Right lobe of liver (tissue), 6 donors: ENCODE measurements around the gene APOBEC2. TPM values are rescaled to one million over a fixed set of nuclear protein-coding genes. Genes with fewer than 3 reads are reported as not detected.

Experiments
- ATAC-seq, 4 donors: fragments of 200-7000 bp; cut with Tn5 transposase; one replicate each; pipeline ENCODE4 v1.9.1; 2020; ENCODE audit warnings: mild to moderate bottlenecking in 4 of 4, moderate library complexity in 4 of 4
- DNase-seq, 3 donors: peaks; one replicate each; pipeline ENCODE4 v3.0.0-alpha.2; 2020
- H3K27ac ChIP-seq, 3 donors: fragments of 200-600 bp; one replicate each; pipeline ENCODE4 v1.8.0; 2022
- H3K27me3 ChIP-seq, 2 donors: fragments of 200-600 bp; one replicate each; pipeline ENCODE4 v1.8.0; 2022
- H3K36me3 ChIP-seq, 4 donors: fragments of 200-600 bp; sonication (generic) in 1 of 4; one replicate each; pipeline versions ENCODE4 v1.5.1 to v1.8.0; 2017 to 2022; ENCODE audit warnings: control low read depth in 1 of 4
- H3K4me1 ChIP-seq, 4 donors: fragments of 200-600 bp; sonication (generic) in 1 of 4; one replicate each; pipeline versions ENCODE4 v1.5.1 to v1.8.0; 2017 to 2022; ENCODE audit warnings: control low read depth in 1 of 4
- H3K4me3 ChIP-seq, 3 donors: fragments of 200-600 bp; one replicate each; pipeline ENCODE4 v1.8.0; 2022
- H3K9me3 ChIP-seq, 4 donors: fragments of 200-600 bp; sonication (generic) in 1 of 4; one replicate each; pipeline versions ENCODE4 v1.5.1 to v1.8.0; 2017 to 2022; ENCODE audit warnings: control low read depth in 1 of 4
- POLR2A ChIP-seq: fragments of 450-650 bp; IDR thresholded peaks from one replicate; pipeline ENCODE4 v1.6.1; 2017; ENCODE audit warnings: antibody characterized with exemption, mild to moderate bottlenecking
- WGBS: methylation state at CpG from one replicate; pipeline ENCODE4 v1.1.6; 2018; ENCODE audit warnings: low coverage, low lambda C conversion rate; ENCODE audit not compliant: insufficient coverage; ENCODE audit errors: missing lambda C conversion rate; 5-methylcytosine and 5-hydroxymethylcytosine counted together
- intact Hi-C, 2 donors: fragments of 100-400 bp; cut with DNase I; formaldehyde crosslinking; loops; one replicate each; pipeline versions ENCODE4 v1.11.2 to v1.14.1; 2022
- total RNA-seq, 6 experiments: library from RNA; depleted of rRNA in 2 of 6; stranded (reverse); fragments of >200 nt in 2 of 6; fragmentation: NEBNext Ultra II Directional in 3 of 6; extraction: Animal tissue kit (Norgen Biotek cat#: 25700) in 3 of 6; gene quantifications; one replicate each; pipeline versions ENCODE4 v1.1.0 to v1.2.4, GENCODE V29; 2016 to 2023
- TF ChIP-seq, protein P1 (sequence below), 4 donors: fragments of 200-600 bp in 3 of 4; fragments of 450-650 bp in 1 of 4; IDR thresholded peaks; one replicate each; pipeline versions ENCODE4 v1.5.1 to v1.8.0; 2016 to 2022; ENCODE audit warnings: antibody characterized with exemption in 4 of 4, mild to moderate bottlenecking in 2 of 4
- donor health status: DM: no; HTN: yes; CAD: no.
- donor health status: DM: no; HTN: no; CAD: no.
- donor health status: DM: no; HTN: no; CAD: no.
- donor health status: DM: no; HTN: yes; CAD: no.
- donor health status: DM: no; HTN: yes; CAD: no.

Gene APOBEC2
- total RNA-seq, 6 experiments from 2014 or later, result not detected

DNA sequence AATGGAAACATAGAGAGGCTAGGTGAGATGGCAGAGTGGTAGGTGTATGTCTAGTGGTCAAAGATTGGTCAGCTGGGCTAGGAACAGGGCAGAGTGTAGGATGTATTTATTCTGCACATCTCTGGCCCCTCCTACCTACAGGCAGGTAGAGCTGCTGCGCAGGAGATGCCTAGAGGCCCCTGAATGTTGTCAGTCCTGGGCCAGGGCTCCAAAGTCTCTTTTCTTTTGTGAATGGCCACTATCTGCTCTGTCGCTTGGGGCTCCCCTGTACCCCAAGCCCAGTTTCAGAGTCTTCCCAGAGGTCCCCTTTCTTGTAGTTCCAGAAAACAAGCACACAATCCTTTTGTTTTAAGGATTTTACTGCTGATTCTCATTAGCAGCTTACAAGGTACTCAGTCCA, 5.7 kb upstream of the APOBEC2 start:
- Histone ChIP-seq H3K27me3 (no peaks in the 10 kb centered on the region), H3K36me3 (no peaks in the 10 kb centered on the region), H3K4me3 (no peak overlapping the region), H3K9me3 (no peaks in the 10 kb centered on the region), H3K27ac (no peak overlapping the region), H3K4me1 (peaks cover 0 to 24% (median 9%) of the 10 kb centered on the region in 4 donors)
- ATAC-seq (no peak), DNase-seq (no peak)
- TF ChIP-seq POLR2A, result no peak
- TF ChIP-seq, protein P1, sequence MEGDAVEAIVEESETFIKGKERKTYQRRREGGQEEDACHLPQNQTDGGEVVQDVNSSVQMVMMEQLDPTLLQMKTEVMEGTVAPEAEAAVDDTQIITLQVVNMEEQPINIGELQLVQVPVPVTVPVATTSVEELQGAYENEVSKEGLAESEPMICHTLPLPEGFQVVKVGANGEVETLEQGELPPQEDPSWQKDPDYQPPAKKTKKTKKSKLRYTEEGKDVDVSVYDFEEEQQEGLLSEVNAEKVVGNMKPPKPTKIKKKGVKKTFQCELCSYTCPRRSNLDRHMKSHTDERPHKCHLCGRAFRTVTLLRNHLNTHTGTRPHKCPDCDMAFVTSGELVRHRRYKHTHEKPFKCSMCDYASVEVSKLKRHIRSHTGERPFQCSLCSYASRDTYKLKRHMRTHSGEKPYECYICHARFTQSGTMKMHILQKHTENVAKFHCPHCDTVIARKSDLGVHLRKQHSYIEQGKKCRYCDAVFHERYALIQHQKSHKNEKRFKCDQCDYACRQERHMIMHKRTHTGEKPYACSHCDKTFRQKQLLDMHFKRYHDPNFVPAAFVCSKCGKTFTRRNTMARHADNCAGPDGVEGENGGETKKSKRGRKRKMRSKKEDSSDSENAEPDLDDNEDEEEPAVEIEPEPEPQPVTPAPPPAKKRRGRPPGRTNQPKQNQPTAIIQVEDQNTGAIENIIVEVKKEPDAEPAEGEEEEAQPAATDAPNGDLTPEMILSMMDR (IDR thresholded peaks at IDR 0.05), result no peak
- WGBS, result 100% methylated on average over 2 of the region's 2 CpGs
- intact Hi-C loops, result no loop called here

DNA sequence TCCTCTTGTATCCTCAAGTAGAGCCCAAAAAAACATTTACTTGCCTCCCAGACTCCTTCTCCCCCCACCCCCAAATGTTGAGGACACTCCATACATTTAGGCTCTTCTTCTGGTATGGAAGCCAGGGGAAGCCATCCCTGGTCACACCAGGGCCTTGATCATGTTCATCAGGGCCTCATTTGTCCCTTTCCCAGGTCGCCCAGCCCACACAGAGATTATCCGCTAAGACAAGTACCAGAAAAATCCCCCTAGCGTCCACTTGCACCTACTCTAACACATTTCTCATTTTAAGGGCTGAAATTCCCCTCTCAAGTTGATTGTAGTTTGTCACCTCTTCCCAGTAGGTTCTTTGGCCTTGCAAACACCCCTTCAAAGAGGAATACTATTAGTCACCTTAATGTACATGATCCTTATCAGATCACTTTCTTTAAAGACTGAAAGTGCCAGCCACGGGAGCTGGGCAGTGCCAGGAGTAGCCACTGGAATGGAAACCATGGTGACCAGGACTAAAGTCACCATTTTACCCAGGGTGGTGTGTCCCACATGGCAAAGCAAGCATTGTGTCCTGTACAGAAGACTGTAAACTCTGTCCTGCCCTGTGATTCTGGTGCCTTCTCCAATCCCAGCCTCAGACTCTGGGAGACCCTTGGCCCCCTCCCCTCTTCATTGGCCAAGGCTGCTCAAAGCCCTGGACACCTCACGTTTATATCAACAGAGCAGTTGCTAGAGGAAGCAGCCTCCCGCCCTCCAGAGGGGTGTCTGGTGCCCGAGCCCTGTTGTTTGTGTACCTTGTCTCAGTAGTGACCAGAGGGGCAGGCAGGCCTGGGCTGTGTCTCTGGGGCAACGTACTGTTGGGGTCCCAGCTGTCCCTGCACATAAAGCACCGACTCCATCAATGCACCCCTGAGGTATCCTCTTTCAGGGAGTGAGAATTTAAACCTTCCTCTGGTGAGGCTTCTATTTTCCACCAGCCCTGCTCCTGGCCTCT, 5.0 kb upstream of the APOBEC2 start:
- WGBS, result 73% methylated on average over 3 of the region's 9 CpGs
- TF ChIP-seq POLR2A, result no peak
- TF ChIP-seq, protein P1 (IDR thresholded peaks at IDR 0.05), result no peak
- DNase-seq (no peak), ATAC-seq (no peak)
- Histone ChIP-seq H3K4me3 (no peak overlapping the region), H3K4me1 (peaks cover 0 to 24% (median 9%) of the 10 kb centered on the region in 4 donors), H3K27ac (no peak overlapping the region), H3K36me3 (no peaks in the 10 kb centered on the region), H3K9me3 (no peaks in the 10 kb centered on the region), H3K27me3 (no peaks in the 10 kb centered on the region)
- intact Hi-C loops, result no loop called here

DNA sequence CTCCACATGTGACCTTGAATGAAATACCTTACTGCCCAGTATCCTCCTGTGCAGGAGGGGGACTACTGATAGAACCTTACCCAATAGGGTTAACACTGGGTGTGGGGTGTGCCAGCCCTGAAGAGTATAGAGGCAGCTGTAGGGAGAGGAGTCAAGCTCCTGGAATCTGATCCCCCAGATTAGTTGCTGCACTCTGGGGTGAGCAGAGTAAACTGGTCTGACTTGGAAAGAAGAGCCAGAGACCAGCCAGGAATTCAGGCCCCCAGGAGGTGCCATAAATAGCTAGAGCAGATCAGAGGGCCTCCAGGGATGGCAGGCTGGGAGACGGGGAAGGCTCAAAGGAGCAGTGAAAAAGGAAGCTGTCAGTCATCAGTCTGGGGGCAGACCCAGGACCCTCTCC, 3.5 kb upstream of the APOBEC2 start:
- no peaks in the 10 kb centered on the region for H3K36me3 ChIP-seq
- H3K9me3 ChIP-seq, result no peaks in the 10 kb centered on the region
- H3K27me3 ChIP-seq, result no peaks in the 10 kb centered on the region
- H3K4me3 ChIP-seq, result no peak overlapping the region
- TF ChIP-seq, protein P1 (IDR thresholded peaks at IDR 0.05), result no peak
- no peak for TF ChIP-seq POLR2A
- ATAC-seq, result no peak
- no peak overlapping the region for H3K27ac ChIP-seq
- intact Hi-C loops, result no loop called here
- WGBS, result 83% methylated on average over 1 of the region's 1 CpG
- peaks cover 0 to 24% (median 9%) of the 10 kb centered on the region in 4 donors for H3K4me1 ChIP-seq
- DNase-seq, result no peak

DNA sequence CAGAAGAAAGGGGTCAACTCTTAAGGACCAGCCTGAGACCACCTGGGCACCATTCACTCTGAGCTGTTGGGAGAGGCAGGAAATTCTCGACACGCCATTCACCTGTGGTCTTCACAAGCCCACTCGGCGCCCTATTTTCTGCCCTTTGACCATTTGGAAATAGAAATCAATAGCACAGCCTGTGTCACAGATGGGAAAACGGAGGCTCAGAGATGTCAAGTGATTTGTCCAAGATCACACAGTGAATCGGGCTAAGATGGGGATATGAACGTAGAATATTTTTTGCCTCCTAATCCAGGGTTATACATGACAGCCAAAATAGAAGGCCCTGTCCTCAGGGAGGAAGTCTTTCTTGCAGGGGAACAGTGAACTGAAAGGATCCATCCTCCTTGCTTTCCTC, 3.0 kb upstream of the APOBEC2 start:
- Histone ChIP-seq H3K36me3 (no peaks in the 10 kb centered on the region), H3K4me3 (no peak overlapping the region), H3K27ac (no peak overlapping the region), H3K4me1 (peaks cover 0 to 23% (median 9%) of the 10 kb centered on the region in 4 donors), H3K27me3 (no peaks in the 10 kb centered on the region), H3K9me3 (no peaks in the 10 kb centered on the region)
- intact Hi-C loops, result no loop called here
- TF ChIP-seq, protein P1 (IDR thresholded peaks at IDR 0.05), result no peak
- TF ChIP-seq POLR2A, result no peak
- 75% methylated on average over 4 of the region's 7 CpGs for WGBS
- DNase-seq (no peak), ATAC-seq (no peak)
